B cell (primary cell): ENCODE data around the gene ALDH1A2. TPM values are rescaled to one million over a fixed set of nuclear protein-coding genes. Genes with fewer than 3 reads are reported as not detected.

ENCODE experiments used
- ATAC-seq: fragments of 200-7000 bp; cut with Tn5 transposase; one replicate; pipeline ENCODE4 v1.10.0; 2021; ENCODE audit warnings: low read depth, mild to moderate bottlenecking, moderate number of reproducible peaks, moderate library complexity
- CTCF ChIA-PET: fragments of 350-600 bp; sonication (Branson Sonifier 250); formaldehyde crosslinking; loops from one replicate; lab custom pipeline; 2021; ENCODE audit warnings: antibody characterized with exemption, inconsistent platforms; lab: Charles Lee
- POLR2A ChIA-PET: fragments of 350-600 bp; sonication (Branson Sonifier 250); formaldehyde crosslinking; loops from one replicate; lab custom pipeline; 2021; ENCODE audit warnings: antibody characterized with exemption; lab: Charles Lee
- DNase-seq: peaks from one replicate; pipeline ENCODE4 v3.0.0; 2013
- H2AFZ ChIP-seq: 2 replicates; pipeline ENCODE4 v1.6.1; 2012; ENCODE audit warnings: mild to moderate bottlenecking, low read depth, low read length; ENCODE audit not compliant: insufficient read depth, poor library complexity, severe bottlenecking
- H3K27ac ChIP-seq, 2 donors: 1 replicate in 1 of 2; 2 replicates in 1 of 2; pipeline ENCODE4 v1.5.1; 2012 to 2013; ENCODE audit warnings: low read length in 2 of 2, mild to moderate bottlenecking in 2 of 2, moderate library complexity in 1 of 2
- H3K27me3 ChIP-seq, 4 experiments: fragments of 200-600 bp in 1 of 4; sonication (generic) in 1 of 4; replicated peaks in 1 of 4; 1 replicate in 2 of 4; 2 replicates in 2 of 4; pipeline versions ENCODE4 v1.6.1 to v1.7.0; 2013 to 2016; ENCODE audit warnings: low read length in 3 of 4, mild to moderate bottlenecking in 2 of 4, mixed read lengths in 1 of 4, moderate library complexity in 1 of 4; ENCODE audit not compliant: insufficient read depth in 4 of 4, control insufficient read depth in 3 of 4; ENCODE audit errors: control extremely low read depth in 1 of 4
- H3K36me3 ChIP-seq, 2 experiments: replicated peaks in 1 of 2; 1 replicate in 1 of 2; 2 replicates in 1 of 2; pipeline versions ENCODE4 v1.6.1 to v1.7.1; 2013; ENCODE audit warnings: low read length in 1 of 2; ENCODE audit not compliant: insufficient read depth in 2 of 2, control insufficient read depth in 1 of 2; ENCODE audit errors: control extremely low read depth in 1 of 2, extremely low read depth in 1 of 2
- H3K4me1 ChIP-seq, 2 donors: fragments of 200-600 bp in 1 of 2; sonication (generic) in 1 of 2; 1 replicate in 1 of 2; 2 replicates in 1 of 2; pipeline versions ENCODE4 v1.5.1 to v1.6.1; 2013 to 2017; ENCODE audit warnings: low read length in 2 of 2; ENCODE audit not compliant: control insufficient read depth in 2 of 2, insufficient read depth in 2 of 2
- H3K4me2 ChIP-seq: replicated peaks from 2 replicates; pipeline ENCODE3; 2012; ENCODE audit warnings: mild to moderate bottlenecking, low read depth, low read length; ENCODE audit not compliant: poor library complexity, severe bottlenecking
- H3K4me3 ChIP-seq, 5 experiments: fragments of 200-600 bp in 1 of 5; sonication (generic) in 1 of 5; 1 replicate in 3 of 5; 2 replicates in 2 of 5; pipeline versions ENCODE4 v1.5.1 to v1.7.0; 2011 to 2016; ENCODE audit warnings: low read length in 4 of 5, mild to moderate bottlenecking in 4 of 5, low read depth in 2 of 5, control low read depth in 1 of 5, moderate library complexity in 1 of 5; ENCODE audit not compliant: insufficient read depth in 1 of 5; ENCODE audit errors: control extremely low read depth in 1 of 5, extremely low read depth in 1 of 5
- H3K79me2 ChIP-seq: fragments of 200-600 bp; sonication (generic); one replicate; pipeline ENCODE4 v1.6.0; 2016; ENCODE audit warnings: low read length; ENCODE audit not compliant: control insufficient read depth, insufficient read depth
- H3K9ac ChIP-seq: fragments of 200-600 bp; sonication (generic); 2 replicates; pipeline ENCODE4 v1.6.1; 2017; ENCODE audit warnings: mild to moderate bottlenecking, low read length, moderate library complexity
- H3K9me3 ChIP-seq, 3 donors: one replicate each; pipeline versions ENCODE4 v1.6.1 to v1.7.1; 2013; ENCODE audit warnings: low read length in 2 of 3; ENCODE audit not compliant: control insufficient read depth in 2 of 3, insufficient read depth in 1 of 3; ENCODE audit errors: control extremely low read depth in 1 of 3
- H4K20me1 ChIP-seq: 2 replicates; pipeline ENCODE4 v1.6.0; 2012; ENCODE audit warnings: mild to moderate bottlenecking, low read length; ENCODE audit not compliant: insufficient read depth, control insufficient read depth, poor library complexity, severe bottlenecking
- H3K27ac Mint-ChIP-seq: one replicate; pipeline ENCODE4 v1.8.0; 2021; ENCODE audit warnings: mixed read lengths
- H3K27me3 Mint-ChIP-seq: one replicate; pipeline ENCODE4 v1.8.0; 2021; ENCODE audit warnings: mixed read lengths
- H3K4me1 Mint-ChIP-seq: one replicate; pipeline ENCODE4 v1.8.0; 2021; ENCODE audit warnings: mixed read lengths
- H3K4me3 Mint-ChIP-seq: one replicate; pipeline ENCODE4 v1.8.0; 2021; ENCODE audit warnings: mixed read lengths
- H3K9me3 Mint-ChIP-seq: one replicate; pipeline ENCODE4 v1.8.0; 2022; ENCODE audit warnings: mixed read lengths; ENCODE audit not compliant: insufficient read depth
- EZH2 ChIP-seq: IDR thresholded peaks from 2 replicates; pipeline ENCODE4 v1.6.1; 2012; ENCODE audit warnings: borderline replicate concordance, low read depth, mild to moderate bottlenecking, moderate library complexity, low read length; ENCODE audit not compliant: insufficient read depth, poor library complexity, severe bottlenecking
- WGBS: methylation state at CpG from one replicate; pipeline ENCODE4 v1.1.5; 2013; ENCODE audit warnings: missing lambda C conversion rate; ENCODE audit not compliant: insufficient coverage; 5-methylcytosine and 5-hydroxymethylcytosine counted together
- intact Hi-C: fragments of 100-400 bp; cut with micrococcal nuclease; formaldehyde crosslinking; loops from one replicate; pipeline ENCODE4 v1.10.0; 2022
- polyA plus RNA-seq: library from polyadenylated mRNA; depleted of rRNA; stranded (reverse); fragments of >200 nt; gene quantifications from 2 replicates; pipeline ENCODE4 v1.2.3, GENCODE V29; 2012
- total RNA-seq, 2 donors: library from RNA; stranded (reverse); fragments of 120-200 nt in 1 of 2; gene quantifications; 1 replicate in 1 of 2; 2 replicates in 1 of 2; pipeline versions ENCODE4 v1.2.3 to v1.2.4, GENCODE V29; 2013 to 2022
- TF ChIP-seq, protein P1 (sequence below): fragments of 200-600 bp; IDR thresholded peaks from one replicate; pipeline ENCODE4 v1.8.0; 2022; ENCODE audit warnings: antibody characterized with exemption, mild to moderate bottlenecking

ALDH1A2 gene
- total and polyA plus RNA-seq, 2 donors (not counting 1 experiment from before 2014, with no cell fraction given): not detected

- TF ChIP-seq EZH2: no peak
- H3K27ac Mint-ChIP-seq: no peak overlapping the region
- peaks cover 31% of the 10 kb centered on the region for H3K27me3 Mint-ChIP-seq
- H3K4me3 Mint-ChIP-seq: no peak overlapping the region
- no peak overlapping the region for H3K9ac ChIP-seq
- no peaks in the 10 kb centered on the region for H3K36me3 ChIP-seq
- H3K27me3 ChIP-seq: no peaks in the 10 kb centered on the region
- ChIA-PET CTCF (no interaction called here), POLR2A (no interaction called here)
- H3K4me3 ChIP-seq: no peak overlapping the region
- no CpG with 5 or more reads among the region's 1 CpG for WGBS
- H3K27ac ChIP-seq: no peak overlapping the region
- no peak overlapping the region for H3K4me2 ChIP-seq
- H3K4me1 ChIP-seq: no peaks in the 10 kb centered on the region
- no peaks in the 10 kb centered on the region for H4K20me1 ChIP-seq
- H2AFZ ChIP-seq: no peak overlapping the region
- no peaks in the 10 kb centered on the region for H3K9me3 Mint-ChIP-seq
- no peaks in the 10 kb centered on the region for H3K79me2 ChIP-seq
- ATAC-seq: no peak
- no peaks in the 10 kb centered on the region for H3K4me1 Mint-ChIP-seq
- intact Hi-C loops: no loop called here
- no peaks in the 10 kb centered on the region for H3K9me3 ChIP-seq
- no peak for DNase-seq
These were observed 69.0 kb downstream of the ALDH1A2 start for GRCh38 chr15:57996561-57996960.

DNA sequence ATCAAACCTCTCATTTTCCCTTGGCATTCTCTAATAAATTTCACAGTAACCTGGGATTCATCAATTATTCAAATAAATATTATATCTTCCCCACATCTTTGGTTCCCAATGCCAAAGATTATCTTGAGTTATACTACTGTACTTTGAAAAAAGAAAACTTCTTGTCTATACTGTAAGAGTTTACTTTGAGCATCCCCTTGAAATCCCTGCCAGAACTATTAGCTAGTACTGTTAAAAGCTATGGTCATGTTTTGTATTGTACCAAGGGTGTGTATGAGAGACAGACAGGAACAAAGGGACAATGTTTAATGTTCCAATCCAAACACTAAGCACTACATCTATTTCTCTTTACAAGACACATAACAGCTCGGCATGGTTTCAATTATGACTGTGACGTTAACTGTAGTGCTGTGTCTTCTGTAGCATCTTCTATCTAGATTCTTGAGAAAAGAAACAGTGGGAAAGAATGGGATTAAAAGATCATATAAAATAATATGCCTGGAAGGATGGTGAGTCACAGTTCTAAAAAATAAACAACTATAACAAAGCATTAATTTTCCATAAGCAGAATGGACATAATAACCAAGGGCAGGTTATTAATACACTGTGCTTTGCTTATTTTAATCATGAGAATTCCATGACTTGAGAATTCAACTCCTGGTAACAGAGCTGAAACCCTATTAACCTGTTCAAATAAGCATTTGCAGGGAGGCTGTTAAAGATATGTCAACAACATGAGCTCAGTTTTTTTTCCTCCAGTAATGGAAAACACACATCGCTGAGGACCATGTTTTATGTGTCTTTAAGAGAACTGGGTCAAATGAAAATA, 71.1 kb downstream of the ALDH1A2 start:
- H3K4me3 ChIP-seq: no peak overlapping the region
- no peaks in the 10 kb centered on the region for H3K27me3 ChIP-seq
- no peak overlapping the region for H3K27ac ChIP-seq
- H3K79me2 ChIP-seq: no peaks in the 10 kb centered on the region
- intact Hi-C loops: no loop called here
- H3K9me3 Mint-ChIP-seq: no peaks in the 10 kb centered on the region
- no peaks in the 10 kb centered on the region for H3K9me3 ChIP-seq
- peaks cover 26% of the 10 kb centered on the region for H3K27me3 Mint-ChIP-seq
- TF ChIP-seq EZH2: no peak
- TF ChIP-seq, protein P1, sequence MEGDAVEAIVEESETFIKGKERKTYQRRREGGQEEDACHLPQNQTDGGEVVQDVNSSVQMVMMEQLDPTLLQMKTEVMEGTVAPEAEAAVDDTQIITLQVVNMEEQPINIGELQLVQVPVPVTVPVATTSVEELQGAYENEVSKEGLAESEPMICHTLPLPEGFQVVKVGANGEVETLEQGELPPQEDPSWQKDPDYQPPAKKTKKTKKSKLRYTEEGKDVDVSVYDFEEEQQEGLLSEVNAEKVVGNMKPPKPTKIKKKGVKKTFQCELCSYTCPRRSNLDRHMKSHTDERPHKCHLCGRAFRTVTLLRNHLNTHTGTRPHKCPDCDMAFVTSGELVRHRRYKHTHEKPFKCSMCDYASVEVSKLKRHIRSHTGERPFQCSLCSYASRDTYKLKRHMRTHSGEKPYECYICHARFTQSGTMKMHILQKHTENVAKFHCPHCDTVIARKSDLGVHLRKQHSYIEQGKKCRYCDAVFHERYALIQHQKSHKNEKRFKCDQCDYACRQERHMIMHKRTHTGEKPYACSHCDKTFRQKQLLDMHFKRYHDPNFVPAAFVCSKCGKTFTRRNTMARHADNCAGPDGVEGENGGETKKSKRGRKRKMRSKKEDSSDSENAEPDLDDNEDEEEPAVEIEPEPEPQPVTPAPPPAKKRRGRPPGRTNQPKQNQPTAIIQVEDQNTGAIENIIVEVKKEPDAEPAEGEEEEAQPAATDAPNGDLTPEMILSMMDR: no peak
- no peak overlapping the region for H3K4me2 ChIP-seq
- DNase-seq: no peak
- H3K9ac ChIP-seq: no peak overlapping the region
- H3K4me1 Mint-ChIP-seq: no peaks in the 10 kb centered on the region
- ChIA-PET CTCF (no interaction called here), POLR2A (no interaction called here)
- no peaks in the 10 kb centered on the region for H4K20me1 ChIP-seq
- no peak overlapping the region for H3K27ac Mint-ChIP-seq
- H3K4me1 ChIP-seq: no peaks in the 10 kb centered on the region
- H2AFZ ChIP-seq: no peak overlapping the region
- no peaks in the 10 kb centered on the region for H3K36me3 ChIP-seq
- ATAC-seq: no peak
- WGBS: no CpG with 5 or more reads among the region's 3 CpGs
- H3K4me3 Mint-ChIP-seq: no peak overlapping the region
